ENCODE results near the gene RRAD.

DNA sequence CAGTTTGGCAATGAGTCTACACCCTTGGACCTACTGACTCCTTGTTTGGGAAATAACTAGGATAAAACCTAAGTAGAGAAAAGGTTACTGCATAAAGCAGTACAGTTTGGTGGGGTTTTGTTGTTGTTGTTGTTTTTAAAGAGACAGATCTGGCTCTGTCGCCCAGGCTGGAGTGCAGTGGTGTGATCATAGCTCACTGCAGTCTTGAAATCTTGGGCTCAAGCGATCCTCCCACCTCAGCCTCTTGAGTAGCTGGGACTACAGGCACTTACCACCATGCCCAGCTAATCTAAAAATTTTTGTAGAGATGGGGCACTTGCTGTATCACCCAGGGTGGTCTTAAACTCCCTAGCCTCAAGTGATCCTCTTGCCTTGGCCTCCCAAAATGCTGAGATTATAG lies 43.8 kb downstream of the RRAD start:
- no peak for TF ChIP-seq ZNF311 (tag by site-specific recombination; IDR thresholded peaks at IDR 0.05; ENCODE audit: borderline replicate concordance)
- no peak for TF ChIP-seq ZNF510 (tag by site-specific recombination; IDR thresholded peaks at IDR 0.05; ENCODE audit: insufficient replicate concordance)
- TF ChIP-seq, protein P1, sequence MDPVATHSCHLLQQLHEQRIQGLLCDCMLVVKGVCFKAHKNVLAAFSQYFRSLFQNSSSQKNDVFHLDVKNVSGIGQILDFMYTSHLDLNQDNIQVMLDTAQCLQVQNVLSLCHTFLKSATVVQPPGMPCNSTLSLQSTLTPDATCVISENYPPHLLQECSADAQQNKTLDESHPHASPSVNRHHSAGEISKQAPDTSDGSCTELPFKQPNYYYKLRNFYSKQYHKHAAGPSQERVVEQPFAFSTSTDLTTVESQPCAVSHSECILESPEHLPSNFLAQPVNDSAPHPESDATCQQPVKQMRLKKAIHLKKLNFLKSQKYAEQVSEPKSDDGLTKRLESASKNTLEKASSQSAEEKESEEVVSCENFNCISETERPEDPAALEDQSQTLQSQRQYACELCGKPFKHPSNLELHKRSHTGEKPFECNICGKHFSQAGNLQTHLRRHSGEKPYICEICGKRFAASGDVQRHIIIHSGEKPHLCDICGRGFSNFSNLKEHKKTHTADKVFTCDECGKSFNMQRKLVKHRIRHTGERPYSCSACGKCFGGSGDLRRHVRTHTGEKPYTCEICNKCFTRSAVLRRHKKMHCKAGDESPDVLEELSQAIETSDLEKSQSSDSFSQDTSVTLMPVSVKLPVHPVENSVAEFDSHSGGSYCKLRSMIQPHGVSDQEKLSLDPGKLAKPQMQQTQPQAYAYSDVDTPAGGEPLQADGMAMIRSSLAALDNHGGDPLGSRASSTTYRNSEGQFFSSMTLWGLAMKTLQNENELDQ (tag by site-specific recombination; IDR thresholded peaks at IDR 0.05; ENCODE audit: low read depth): no peak
- TF ChIP-seq, protein P2, sequence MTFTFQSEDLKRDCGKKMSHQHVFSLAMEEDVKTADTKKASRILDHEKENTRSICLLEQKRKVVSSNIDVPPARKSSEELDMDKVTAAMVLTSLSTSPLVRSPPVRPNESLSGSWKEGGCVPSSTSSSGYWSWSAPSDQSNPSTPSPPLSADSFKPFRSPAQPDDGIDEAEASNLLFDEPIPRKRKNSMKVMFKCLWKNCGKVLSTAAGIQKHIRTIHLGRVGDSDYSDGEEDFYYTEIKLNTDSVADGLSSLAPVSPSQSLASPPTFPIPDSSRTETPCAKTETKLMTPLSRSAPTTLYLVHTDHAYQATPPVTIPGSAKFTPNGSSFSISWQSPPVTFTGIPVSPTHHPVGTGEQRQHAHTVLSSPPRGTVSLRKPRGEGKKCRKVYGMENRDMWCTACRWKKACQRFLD (tag by site-specific recombination; IDR thresholded peaks at IDR 0.05): no peak

Measured in HEK293 (cell line).